GF-D8 (cell line): ENCODE measurements around the gene PRDM16.

Source experiments
- DNase-seq: peaks from one replicate; lab custom pipeline; 2025; lab: John Stamatoyannopoulos, UW

PRDM16 gene

DNA sequence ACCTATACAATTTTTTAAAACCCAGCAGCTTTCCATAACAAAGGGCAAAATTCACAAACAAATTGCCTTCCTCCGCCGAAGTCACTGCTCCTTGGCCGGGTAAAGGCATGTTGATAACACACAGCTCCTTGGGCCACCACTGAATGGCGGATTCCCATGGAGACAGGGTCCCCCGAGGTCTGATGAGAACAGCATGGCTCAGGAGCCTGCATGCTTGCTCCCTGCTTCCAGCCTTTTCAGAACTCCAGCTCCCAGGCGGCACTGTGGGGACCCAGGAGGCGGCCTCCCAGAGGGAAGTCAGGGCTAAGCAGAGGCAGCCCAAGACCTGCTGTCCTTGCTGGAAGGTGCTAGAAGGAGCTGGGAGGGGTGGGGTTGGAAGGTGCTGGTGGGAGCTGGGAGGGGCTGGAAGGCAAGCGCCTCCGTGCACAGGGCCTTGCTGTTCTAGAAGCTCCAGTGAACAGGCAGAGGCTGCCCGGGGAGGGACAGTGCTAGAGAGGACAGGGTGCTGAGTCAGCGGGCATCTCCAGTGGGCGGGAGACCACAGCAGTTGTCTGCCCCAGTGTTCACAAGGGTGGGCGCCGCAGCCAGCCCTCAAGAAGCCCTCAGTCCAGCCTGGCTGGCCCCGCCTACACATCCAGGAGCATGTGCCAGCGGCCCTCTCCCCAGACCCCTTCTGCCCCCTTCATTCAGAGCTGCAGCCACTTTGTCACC is 35.1 kb downstream of the PRDM16 start:
- DNase-seq: no peak

DNA sequence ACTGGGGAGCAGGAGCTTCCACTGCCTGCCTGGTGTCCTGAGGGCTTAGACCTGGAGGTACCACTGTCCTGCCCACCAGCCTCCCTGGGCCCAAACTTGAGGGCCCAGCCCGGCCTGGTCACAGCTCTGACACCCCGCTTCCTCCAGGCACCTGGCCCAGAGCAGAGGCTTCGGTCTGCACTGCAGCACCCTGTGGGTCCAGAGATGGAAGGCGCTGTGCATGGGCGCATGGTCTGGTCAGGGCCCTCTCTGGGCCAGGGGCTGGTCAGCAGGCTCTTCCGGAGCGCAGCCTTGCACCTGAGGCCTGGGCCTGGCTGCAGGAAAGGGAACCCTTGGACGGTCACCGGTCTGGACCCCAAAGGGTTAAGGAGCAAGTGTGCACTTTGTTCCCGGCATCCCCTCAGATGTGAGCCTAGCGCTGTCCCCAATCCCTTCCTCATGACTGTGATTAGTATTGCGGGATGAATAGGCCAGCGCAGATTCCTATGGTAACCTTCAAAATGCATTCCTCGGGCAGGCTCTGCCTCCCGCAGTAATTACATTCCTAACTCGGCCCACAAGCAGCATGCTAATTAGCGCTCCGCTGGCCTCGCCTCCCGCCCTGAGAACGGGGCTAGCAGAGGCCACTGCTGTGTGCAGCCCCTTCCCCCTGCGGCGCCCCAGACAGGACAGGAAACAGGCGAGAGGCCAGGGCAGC is 36.3 kb downstream of the PRDM16 start:
- no peak for DNase-seq

DNA sequence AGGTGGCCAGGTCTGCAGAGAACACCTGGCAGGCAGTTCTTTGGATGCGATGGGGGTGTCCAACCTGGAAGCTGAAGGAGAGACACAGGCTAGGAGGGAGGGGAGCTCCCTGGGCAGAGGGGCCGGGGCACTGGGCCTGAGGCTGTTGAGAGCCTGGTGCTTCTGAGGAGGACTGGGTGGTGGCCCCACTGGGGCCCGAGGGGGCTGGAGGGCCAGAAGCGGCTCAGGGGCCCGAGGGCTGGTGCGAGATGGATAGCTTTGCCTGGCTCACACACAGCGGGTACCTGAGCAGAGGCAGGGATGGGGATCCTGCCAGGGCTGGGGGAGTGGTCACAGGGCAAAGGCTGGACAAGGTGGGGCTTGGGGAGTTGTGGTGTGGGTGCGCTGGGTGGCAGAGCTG is 37.2 kb downstream of the PRDM16 start:
- DNase-seq: no peak

DNA sequence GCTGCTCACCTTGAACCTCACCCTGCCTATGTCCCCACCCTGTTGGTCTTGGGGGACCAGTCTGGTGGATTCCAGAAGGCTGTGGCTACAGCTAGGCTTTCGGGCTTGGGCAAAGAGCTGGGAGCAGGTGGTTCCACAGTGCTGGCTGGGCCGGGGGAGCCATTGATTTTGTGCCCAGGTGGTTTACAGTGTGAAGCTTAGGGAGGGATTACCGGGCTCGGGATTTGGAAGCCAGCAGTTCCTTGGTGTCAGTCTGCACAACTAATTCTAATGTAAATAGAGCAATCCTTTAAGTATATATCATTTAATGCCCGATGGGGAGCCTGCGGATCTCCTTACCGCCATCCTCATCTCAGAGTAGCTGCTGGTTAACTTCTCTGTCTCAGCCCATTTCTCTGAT is 38.2 kb downstream of the PRDM16 start:
- no peak for DNase-seq

DNA sequence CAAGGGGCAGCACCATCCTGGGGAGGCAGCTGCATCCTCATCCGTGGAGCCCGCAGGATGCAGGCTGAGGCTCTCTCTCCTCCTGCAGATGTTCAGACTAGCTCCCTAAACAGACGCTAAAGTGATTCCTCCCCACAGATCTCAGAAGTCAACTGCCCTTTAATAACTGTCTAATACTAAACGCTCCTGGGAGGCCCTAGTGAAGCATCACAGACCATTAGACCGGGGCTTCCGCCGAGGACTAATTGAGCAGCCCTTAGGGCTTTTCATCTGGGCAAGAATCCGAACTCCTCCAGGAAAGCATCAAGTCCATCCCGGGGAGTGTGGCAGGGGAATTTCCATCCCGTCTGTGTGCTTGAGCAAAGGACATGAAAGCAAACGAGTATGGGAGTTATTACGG is 40.4 kb downstream of the PRDM16 start:
- DNase-seq: no peak

DNA sequence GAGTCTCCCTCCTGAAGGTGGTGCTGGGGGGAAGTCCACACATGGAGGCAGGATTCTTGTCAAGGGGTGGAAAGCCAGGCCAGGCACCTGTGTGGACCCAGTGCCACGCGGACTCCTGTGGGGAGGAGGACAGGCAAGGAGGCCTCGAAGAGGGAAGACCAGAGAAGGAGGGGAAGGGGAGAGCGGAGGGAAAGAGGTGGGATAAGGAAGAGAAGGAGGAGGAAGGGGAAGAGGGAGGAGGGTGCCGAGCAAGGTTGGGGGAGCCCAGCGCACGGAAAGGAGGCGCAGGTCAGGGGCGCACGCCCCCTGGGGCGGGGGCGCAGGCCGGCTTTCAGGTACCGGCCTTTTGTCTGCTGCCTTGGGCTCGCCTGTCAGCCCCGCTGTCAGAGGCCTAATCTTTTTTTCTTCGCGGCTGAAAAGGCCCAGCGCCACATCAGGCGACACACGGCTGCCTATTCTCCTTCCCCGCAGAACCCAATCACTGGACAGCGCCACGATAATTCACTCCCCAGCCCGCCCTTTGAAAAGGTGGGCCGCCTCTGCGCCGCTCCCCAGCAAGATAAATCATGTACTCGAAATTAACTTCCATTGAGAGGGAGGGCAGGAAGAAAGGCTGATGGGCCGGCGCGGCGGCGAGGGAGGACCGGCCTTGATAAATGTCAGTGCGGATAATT is 42.5 kb downstream of the PRDM16 start:
- DNase-seq: no peak

DNA sequence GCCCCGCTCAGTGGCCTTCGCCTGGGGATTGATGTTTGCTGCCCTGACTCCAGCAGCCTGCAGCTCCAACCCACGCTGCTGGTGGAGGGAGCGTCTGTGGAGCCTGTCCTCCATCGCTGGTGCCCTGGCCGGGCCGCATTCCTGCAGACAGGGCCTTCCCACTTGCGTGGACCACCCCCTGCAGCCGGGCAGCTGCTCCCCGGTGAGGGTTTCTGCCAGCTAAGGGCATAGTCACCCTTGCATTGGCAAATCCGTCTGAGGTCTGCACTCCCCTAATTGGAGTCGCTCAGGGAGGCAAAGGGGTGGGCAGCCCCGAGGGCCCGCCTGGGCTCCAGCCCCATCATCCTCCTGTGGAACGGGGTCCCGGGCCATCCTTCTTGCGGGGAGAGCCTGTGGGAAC is 43.5 kb downstream of the PRDM16 start:
- DNase-seq: no peak

DNA sequence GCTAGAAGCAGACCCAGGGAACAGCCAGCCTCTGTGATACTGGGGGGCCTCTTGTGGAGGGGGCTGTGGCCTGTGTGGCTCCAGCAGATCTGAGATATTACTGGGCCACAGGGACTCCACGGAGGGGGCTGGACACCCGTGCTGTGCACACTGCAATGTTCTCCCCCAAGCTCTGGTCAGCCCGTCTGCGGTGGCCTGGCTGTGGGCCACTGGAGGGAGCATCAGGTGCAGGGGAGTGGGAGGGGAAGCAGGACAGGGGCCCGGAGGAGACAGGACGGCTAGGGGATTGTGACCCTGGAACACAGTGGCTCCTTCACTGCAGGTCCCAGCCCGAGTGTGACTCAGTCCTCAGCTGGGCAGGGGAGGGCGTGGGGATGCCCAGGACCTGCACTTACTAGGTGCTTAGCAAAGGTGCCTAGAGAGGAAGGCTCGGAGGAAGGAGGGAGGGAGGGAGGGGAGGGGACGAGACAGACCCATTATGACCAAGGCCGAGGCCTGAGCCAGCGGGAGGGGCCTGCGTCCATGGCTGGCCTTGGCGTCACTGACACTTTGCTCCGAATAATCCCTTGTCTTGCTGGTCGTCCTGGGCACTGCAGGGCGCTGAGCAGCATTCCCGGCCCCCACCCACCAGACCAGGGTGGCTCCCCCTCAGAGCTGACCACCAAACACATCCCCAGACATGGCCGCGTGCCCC is 44.2 kb downstream of the PRDM16 start:
- DNase-seq: no peak

DNA sequence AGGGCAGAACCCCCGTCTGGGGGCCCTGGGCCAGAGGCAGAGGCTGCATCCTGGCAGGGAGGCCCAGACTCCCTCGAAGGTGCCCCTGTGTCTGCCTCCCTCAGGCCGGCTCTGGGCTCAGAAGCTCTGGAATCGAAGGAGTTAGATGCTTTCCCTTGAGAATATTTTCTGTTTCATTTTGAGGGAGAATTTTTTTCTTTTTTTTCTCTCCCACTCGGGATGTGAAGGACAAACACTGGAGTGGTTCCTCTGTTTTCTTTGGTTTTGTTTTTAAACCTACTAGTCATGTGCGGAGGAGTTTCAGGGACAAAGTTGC is 44.7 kb downstream of the PRDM16 start:
- DNase-seq: no peak

DNA sequence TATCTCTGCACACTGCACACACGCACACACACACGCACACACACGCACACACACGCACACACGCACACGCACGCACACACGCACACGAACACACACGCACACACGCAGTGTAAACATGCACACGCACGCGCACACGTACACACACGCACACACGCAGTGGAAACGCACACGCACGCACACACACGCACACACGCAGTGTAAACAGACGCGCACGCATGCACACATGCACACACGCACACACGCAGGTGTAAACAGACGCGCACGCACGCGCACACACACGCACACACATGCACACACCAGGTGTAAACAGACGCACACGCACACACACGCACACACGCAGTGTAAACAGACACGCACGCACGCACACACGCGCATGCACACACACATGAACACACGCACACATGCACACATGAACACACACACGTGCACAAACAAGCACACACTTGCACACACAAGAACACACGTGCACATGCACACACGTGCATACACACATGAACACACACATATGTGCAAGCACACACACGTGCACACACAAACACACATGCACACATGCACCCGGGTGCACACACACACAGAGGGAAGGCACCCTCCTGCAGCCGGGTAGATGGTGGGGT is 45.2 kb downstream of the PRDM16 start:
- DNase-seq: no peak

DNA sequence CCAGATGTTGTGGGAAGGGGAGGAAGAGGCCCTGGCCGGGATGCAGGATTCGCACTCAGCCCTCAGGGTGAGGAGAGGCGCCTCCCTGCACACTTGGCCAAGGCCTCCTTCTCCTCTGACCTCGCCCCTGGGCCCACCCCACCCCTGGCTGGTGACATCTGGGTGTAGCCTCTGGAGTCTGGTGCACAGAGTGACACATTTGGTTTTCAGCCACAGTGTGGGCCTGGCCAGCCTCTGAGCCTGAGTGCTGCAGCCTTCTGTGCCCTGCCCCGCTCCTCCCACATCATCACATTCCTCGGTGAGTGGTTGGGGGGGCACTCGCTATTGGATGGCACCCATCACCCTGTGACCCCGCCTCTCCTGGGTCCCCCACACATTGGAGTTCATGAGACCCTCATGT is 45.8 kb downstream of the PRDM16 start:
- no peak for DNase-seq

DNA sequence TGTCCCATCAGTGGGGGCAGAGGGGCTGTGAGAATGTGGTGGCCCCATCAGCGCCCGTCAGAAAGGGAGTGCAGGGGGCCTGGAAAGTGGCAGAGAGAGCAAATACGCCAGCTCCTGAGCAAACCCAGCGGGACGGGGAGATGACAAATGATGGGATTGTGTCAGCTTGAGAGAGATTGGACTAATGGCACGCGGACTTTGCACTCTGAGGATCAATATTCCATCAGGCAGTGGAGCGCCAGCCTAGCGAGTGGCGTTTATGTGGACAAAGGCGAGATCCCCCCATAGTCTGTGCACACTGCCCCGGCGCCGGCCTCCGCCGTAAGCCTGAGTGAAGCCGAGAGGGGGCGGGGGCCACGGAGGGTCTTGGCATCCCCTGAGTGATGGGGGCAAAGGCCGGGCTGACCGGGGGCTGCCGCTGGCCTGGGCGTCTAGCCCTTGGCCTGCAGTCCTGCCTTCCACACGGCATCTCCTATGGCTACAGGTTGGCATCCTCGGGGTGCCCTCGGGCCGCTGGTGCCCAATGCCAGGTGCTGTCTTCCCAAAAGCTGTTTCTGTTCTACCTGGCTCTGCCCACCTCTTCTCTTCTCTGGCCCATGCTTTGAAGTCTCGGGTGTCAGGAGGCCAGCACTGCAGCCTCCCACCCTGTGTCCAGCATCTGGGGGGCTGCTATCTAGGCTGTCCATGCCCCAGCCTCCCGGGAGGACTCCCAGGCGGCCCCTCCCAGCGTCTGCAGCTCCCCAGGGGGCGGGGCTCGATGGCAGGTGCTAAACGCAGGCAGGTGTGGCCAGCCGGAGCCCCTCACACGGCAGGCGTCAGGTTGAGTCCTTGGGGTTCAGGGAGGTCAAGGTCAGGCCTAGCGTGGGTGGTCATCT is 46.5 kb downstream of the PRDM16 start:
- DNase-seq: no peak

DNA sequence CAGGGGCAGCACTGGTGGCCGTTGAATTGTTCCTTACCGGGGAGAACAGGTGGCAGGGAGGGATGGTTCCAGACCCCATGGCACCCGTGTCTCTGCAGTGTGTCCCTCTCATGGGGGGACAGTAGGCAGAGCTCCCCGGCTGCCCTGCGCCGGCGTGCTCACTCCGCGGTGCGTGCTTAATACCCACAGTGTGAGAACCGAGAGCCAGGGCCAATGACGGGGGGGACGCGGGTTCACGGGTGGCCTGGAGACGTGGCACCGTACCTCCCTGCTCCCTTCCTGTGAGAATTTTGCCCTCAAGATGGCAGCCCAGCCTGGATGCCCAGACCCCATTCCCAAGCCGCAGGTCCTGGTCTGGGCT is 47.1 kb downstream of the PRDM16 start:
- DNase-seq: no peak

DNA sequence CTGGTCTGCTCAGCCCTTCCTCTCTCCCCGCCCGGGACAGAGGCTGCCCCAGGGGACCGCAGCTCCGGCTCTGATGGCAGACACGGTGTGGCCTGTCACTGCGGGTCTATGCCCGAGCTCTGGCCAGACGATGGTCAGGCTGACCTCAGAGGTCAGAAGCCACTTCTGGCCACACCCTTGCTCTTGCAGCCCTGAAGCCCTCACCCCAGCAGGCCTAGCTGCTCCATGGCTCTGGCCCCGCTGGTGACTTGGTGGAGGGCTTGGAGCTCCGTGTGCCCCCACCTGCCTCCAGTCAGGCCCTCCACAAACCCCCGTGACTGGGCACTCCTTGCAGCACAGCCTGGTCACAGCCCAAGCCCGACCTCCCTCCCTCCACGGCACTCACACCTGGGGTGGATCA is 47.6 kb downstream of the PRDM16 start:
- no peak for DNase-seq

DNA sequence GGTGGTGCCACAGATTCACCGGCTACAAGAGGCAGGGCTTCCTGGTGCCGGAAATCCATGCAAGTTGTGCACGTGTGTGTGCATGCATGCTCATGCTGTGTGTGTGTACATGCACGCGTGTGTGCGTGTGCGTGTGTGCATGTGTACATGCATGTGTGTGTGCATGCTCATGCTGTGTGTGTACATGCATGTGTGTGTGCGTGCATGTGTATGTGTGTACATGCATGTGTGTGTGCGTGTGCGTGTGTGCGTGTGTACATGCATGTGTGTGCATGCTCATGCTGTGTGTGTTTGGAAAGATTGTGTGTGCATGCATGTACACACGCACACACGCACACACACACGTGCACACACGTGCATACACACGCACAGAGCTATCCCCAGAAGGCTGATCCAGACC is 48.9 kb downstream of the PRDM16 start:
- no peak for DNase-seq

DNA sequence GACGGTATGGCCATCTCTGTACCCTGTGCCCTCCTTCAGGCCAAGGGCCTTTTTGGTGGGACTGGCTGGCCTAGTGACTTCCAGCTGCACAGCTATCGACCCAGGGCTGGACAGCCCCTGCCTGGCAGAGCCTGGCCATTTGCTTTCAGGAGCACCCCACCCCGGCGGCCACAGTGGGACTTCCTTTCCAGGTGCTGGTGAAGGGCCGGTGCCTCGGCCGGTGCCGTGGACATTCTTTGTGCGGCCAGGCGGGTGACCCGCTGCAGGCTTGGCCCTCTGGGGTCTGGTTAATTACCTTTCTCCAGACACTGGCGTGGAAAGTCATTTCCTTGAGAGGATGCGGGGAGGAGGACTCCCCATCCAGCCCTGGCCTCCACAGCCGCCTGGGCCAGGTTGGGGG is 50.1 kb downstream of the PRDM16 start:
- no peak for DNase-seq

DNA sequence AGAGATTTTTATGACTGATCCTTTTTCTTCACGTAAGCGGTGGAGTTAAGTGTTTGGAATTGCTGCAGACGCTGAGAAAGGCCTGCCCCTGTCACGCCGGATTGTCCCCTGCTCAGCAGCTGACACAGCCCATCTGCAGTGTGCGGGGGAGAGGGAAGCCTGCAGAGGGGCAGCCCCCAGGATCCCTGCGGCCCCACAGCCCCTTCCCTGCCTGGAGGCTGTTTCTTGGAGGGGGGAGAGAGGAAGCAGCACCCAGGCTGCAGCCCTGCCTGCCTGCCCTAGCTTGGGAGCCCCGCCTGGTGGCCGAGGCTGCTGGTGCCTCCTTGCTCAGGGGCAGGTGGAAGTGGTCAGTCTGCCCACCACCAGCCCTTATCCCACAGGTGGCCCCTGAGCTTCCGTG is 50.7 kb downstream of the PRDM16 start:
- no peak for DNase-seq

DNA sequence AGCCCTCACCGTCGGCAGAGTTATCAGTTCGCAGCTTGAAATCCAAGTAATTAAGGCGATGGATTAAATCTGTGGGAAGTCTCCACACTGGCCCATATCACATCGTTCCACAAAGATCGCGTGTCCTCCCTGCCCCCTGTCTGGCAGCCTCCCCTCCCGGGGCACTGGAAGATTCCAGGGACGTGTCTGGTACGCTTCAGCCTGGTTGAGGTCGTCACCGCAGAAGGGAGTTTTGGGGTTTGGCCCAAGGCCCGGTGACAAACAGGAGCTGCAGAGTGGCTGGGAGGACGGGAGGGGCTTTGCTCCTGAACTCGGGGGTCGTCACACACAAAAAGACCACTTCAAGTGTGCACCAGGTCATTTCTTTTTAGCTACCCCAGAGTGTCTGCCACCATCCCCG is 51.1 kb downstream of the PRDM16 start:
- no peak for DNase-seq

DNA sequence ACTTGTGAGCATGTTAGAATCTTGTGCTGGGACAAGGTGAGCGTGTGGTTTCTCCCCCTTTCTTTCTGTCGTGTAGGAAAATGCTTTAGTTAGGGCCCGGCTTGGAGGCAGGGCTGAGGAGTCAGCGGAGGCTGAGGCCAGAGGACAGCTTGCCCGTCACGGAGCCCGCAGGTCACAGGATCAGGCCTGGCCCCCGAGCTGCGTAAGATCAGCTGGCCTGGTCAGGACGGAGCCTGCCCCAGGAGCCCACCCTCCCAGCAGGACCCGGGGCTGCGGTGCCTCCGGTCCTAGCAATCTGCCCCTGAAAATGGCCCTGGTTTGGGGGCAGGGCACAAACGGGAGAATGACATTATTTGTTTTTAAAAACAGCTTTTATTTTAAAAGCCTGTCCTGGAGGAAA is 52.0 kb downstream of the PRDM16 start:
- DNase-seq: no peak

DNA sequence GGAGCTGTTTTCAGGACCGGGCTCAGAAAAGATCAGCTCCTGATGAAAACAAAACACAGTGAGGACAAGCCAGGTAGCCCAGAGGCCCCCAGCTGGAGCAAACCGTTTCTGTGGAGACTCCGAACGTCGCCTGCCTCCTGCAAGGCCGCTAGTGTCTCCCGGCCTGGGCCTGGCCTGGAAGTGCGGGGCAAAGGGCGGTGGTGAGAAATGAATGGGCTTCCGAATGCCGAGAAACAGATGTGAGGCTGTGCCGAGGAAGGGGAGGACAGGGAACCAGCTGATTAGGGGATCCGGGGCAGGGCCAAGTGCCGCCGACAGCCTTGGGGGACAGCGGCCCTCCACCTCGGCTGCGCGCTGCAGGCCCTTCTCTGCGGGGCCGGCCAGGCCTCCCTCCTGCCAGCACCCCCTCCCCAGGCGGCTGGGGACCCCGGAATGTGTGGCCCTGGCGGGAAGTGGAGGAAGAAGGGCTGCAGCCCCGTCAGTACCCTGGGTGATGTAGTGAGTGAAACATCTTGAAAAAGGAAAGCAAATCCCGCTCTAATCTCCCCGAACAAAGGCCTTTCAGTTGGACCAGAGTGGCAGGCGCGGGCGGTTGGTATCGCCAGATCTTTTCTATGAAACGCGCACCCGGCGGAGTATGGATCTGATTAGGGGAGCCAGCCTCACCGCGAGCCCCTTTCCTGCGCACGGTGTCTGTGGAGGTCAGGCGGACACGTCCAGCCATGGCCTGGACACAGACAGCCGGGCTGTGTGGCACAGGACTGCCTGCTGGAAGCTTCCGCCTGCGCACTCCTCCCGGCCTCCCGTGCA is 52.6 kb downstream of the PRDM16 start:
- no peak for DNase-seq

DNA sequence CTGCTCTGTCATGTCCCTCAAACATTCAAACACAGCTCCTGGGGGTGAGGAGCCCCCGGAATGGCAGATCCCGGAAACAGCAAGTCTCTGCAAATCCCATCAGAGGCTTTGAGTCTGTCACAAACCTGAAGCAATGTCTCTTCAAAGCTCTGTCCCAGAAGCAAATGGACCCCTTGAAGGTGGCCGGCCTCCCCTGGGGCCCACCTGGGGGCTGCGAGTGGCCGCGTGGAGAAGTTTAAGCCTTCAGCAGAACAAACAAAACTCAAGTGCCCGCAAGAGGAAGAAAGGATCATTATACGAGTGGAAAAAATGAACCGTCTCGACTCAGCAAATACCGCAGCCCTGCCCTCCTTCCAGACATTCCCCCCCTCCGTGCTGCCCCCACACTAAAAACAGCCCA is 53.3 kb downstream of the PRDM16 start:
- no peak for DNase-seq
